AG09319 (cell line): ENCODE measurements around the gene GALNT2.

Experiments
- DNase-seq: peaks from one replicate; pipeline ENCODE4 v3.0.0-alpha.2; 2010; ENCODE audit warnings: low read depth; ENCODE audit errors: extremely low read depth
- CTCF ChIP-seq: IDR thresholded peaks from 2 replicates; pipeline ENCODE4 v1.5.1; 2011; ENCODE audit warnings: low read depth, mild to moderate bottlenecking, inconsistent platforms, low read length, moderate library complexity

The GALNT2 gene

DNA sequence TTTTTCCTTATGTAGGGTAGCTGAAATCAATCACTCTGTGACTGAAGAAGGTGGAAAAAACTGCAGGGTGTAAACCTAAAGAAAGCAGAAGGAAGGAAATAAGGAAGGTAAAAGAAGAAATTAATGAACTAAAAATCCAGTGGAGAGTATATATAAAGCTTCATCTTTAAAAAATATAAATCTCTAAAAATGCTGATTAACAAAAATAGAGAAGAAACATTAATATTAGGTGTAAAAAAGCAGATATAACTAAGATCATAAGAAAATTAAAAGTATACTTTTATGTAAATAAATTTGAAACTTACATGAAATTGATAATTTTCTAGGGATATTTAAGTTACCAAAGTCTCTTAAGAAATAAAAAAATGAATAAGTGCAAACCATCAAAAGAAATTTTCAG lies 159.8 kb downstream of the GALNT2 start:
- no peak for TF ChIP-seq CTCF
- no peak for DNase-seq

DNA sequence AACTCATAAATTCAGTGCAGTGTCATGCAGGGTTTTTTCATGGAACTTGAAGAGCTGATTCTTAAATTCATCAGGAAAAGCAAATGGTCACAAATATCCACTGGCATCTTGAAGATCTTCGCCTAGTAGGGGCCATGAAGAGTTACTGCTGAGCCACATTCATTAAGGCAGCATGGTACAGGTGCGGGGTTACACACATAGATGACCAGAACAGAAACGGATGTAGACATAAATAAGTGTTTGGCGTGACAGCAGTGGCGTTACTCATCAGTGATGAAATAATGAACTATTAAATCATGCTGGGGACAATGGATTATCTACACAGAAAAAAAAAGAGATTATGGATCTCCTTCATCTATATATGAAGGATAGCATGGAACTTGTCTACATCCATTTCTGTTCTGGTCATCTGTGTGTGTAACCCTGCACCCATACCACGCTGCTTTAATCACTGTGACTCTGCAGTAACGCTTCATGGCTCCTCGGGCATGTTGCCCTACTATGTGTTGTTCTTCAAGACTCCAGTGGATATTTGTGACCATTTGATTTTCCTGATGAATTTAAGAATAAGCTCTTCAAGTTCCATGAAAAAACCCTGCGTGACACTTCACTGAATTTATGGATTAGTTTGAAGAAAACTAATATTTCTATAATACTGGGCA lies 161.3 kb downstream of the GALNT2 start:
- TF ChIP-seq CTCF, result no peak
- no peak for DNase-seq

DNA sequence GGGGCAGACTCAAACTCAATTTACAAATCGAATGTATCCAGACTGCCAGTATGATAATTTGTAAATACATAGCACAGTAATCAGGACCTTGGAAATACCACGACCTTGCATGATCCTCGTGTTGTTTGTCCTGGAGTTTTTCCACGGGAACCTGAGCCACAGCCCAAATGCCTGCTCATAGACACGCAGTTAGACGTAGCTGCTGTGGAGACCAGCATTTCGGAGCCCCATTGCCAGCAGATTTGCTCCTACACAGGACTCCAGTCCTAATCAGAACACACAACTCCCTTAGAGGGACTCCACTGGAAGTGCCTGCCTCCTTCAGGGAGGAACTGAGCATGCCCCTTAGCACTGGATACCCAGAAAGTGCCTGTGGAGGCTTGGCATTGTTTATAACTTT lies 163.2 kb downstream of the GALNT2 start:
- no peak for TF ChIP-seq CTCF
- no peak for DNase-seq

DNA sequence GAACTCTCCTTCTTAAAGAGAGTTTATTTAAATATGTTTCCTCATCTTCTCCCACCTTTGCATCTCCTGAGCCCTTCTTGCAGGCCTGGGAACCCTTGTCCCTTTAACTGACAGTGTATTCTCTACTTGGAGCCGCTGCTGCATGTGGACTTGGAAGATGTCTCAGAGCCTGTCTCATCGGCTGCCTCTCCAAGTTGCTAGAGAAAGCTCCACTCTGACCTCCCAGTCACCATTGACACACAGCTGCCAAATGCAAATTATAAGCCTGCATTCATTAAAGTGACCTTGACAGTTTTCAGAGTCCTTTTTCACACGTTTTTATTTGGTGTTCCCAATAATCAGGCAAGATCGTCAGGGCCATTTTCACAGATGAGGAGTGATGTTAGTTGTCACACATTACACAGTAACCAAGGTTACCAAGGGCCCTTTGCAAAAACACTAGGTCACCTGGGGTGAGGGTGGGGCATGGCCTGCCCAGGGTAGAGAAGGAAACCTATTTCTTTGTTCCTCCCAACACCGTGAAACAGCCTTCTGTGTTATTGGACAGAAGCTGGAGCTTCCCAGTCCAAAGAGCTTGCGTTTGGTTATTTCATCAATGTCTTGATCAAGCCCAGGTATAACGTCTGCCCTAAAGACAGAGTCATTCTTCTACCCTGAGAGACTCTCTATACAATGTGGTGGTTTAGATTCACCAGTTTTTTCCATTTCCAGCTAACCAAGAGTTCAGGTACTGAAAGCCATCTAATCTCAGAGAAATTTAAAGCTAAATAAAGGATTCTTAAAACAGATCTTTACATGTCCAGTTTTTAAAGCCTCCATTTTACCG lies 164.1 kb downstream of the GALNT2 start:
- no peak for TF ChIP-seq CTCF
- DNase-seq, result no peak

- TF ChIP-seq CTCF, result no peak
- no peak for DNase-seq
Observed at GRCh38 chr1:230231774-230232145, 164.7 kb downstream of the GALNT2 start.

DNA sequence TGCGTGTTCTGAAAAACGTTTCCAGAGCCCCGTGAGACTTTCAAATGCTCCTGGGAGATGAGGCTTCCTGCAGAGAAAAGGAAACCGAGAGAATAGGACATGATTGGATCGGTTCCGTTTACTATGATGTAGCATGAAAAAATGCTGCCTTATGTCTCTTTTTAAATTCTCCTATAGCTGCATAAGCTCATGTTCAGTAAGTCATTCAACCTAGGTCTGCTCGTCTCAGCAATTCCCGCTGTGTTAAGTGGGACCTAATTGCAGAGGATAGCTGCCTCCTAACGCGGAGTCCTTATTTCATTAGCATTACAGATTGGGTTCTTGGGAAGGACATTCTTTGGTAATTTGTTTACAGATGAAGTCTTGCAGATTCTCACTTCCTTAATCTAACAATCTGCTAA lies 165.3 kb downstream of the GALNT2 start:
- no peak for DNase-seq
- TF ChIP-seq CTCF, result no peak

DNA sequence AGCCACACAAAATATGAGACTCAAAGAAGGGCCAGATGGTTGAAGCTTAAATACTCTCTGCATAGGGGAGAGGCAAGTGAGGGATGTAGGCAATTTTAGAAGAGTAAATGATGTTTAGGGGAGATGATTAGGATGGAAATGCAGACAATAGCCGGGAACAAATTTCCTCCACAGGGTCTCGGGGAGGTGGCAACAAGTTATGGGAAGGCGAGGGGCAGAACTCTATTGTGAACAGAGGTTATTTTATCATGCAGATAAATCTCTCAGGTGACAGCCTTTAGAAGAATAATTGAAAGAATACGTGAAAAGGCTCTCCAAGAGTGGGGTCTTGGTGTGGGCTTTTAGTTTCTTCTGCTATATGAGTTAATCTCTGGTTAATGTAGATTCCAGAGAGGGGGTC lies 166.7 kb downstream of the GALNT2 start:
- no peak for DNase-seq
- no peak for TF ChIP-seq CTCF
